RCC 7860 (cell line): ENCODE measurements around the gene TACR2.
A peak's percentile ranks its signal among the peaks of the same experiment; 100 is the strongest.

Experiments
- DNase-seq: peaks from one replicate; pipeline ENCODE4 v3.0.0-alpha.2; 2015; ENCODE audit warnings: low spot score
- FAIRE-seq: peaks from 2 replicates; lab custom pipeline; 2012; peaks lifted over from hg19 to GRCh38; lab: Jason Lieb, UNC

Gene TACR2

GRCh38 chr10:69421611-69422308 lies 5.0 kb upstream of the TACR2 start:
- DNase-seq (no peak), FAIRE-seq (no peak)

- no peak for FAIRE-seq
- DNase-seq = no peak
Observed at GRCh38 chr10:69419744-69420126, 3.0 kb upstream of the TACR2 start.

DNA sequence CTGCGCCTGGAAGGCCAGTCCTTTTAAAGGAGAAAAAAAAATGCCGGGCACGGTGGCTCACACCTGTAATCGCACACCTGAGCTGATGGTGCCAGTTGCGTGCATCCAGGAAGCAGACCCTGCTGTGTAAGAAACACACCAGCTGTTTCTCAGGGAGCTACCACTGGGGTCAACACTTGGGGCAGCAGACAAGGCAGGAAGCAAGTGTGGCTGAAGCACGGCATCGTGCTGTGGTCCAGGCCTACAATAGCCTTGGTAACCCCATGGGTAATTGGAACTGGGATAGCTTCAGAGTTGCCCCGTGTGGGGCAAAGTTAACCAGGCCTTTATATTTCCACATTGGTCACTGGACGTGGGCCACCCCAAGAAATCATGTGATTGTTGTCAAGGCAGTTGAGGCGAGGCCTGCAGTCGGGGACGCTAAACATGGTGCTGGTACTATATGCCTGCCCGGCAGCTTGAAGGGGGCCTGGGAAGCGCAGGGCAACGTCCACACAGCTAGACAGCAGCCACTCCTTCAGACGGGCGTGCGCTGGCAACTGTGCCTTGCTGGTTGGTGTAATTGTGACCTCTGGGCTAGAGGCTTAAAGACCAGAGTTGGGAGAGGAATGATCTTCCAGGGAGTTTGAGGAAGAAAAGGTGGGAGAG lies 2.5 kb upstream of the TACR2 start:
- FAIRE-seq (no peak), DNase-seq (no peak)

DNA sequence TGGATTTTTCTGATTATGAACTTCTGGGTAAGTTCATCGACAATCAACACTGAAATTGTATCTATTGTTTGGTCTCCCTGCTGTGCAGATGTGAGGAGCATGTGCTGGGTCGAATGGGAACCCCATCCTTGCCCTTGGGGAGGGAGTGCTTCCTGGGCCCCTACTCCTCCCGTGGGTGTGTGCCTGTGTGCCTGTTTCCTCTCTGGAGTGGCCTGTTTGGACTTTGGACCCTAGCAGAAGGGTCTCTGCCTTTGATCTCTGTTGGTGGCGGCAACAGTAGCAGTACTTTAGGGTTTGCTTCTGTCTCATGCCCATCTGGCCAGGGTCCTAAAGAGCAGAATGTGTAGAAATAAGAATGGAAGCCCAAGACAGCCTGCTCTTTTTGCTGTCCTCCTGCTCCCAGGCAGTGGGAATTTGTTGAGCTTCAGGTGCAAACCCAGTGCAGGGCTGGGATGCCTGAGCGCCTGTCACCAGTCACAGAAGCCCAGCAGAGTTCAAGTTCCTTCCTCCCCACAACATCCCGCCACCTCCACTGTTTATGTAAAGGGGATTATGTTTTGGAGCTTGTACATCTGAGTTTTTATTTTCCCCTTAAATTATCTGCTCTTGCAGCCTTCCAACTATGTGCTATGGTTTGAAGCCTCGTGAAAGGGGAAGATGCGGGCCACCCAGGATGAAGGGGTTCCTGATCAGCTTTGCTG lies 1.5 kb upstream of the TACR2 start:
- DNase-seq (no peak), FAIRE-seq (no peak)

DNA sequence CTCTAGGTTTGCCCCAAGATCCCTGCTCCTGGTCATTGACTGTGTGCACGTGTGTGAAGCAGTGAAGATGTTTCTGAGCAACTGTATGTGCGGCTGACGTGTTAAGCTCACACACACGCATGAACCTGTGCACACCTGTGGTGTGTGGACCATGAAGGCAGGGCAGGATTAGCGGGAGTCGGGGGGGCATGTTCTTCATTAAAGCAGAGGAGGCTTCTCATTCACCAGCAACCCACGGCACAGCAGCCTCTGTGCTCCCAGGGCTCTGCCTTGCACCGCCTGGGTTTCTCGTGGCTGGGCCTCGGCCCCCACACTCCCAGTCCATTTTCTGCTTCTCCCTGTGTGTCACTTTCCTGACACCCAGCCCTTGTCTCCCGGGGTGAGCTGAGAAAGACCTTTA lies 824 bp upstream of the TACR2 start:
- no peak for FAIRE-seq
- DNase-seq = no peak

DNA sequence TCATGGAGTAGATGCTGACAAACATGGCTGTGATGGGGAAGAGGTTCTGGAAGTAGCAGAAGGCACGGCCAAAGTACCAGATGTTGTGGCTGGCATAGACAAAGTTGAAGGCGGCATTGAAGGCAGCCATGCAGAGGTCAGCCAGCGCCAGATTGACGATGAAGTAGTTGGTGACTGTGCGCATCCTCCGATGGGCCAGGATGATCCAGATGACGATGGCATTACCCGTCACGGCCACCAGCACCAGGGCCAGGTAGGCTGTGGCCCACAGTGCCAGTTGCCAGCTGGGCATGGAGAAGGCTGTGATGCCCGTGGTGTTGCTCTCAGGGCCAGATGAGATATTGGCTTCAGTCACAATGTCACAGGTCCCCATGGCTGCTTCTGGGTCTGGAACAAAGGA lies 767 bp downstream of the TACR2 start:
- no peak for FAIRE-seq
- no peak for DNase-seq

GRCh38 chr10:69415049-69415448 lies 1.7 kb downstream of the TACR2 start:
- DNase-seq (no peak), FAIRE-seq (no peak)

DNA sequence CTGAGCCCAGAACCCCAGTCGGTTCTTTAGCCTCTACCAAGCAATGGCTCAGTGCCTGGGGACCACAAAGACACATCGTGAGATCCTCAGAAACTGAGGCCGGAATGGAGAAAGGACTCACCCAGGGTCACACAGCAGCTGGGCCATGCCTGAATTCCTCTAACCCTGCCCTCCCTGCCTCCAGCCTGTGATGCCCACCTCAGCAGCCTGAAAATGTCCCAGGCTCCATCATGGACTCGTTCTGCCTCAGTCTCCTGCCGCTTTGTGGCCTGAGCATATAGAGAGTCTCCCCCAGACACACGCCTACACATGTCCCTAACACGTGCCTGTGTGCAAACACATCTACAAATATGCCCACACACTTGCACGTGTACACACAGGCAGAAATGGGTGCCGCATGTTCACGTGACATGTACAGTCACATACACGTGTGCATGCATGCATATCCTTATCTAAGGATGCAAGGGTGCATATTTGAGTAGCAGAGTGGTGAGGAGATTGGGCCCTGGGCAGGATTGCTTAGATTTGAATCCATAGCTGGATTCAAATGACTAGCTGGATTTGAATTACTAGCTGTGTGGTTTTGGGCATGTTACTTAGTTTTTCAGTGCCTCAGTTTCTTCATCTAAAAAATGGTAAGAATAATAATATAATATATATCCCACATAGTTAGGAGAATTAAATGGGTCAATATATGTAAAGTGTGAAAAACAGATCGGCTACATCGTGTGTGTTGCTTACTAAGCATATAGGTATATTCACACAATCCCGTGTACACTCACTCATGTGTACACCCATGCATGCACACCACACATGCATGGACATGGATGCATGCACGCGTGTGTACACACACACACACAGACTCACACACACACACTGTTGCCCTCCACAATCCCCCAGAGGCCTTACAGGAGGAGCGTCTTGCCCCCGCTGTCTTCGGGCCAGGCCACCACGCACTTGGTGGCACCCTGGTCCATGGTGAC lies 2.4 kb downstream of the TACR2 start:
- DNase-seq = no peak
- no peak for FAIRE-seq

- FAIRE-seq = no peak
Observed at GRCh38 chr10:69413221-69413865, 3.4 kb downstream of the TACR2 start.

GRCh38 chr10:69412232-69412790 lies 4.4 kb downstream of the TACR2 start:
- DNase-seq (no peak), FAIRE-seq (no peak)

More at GRCh38 chr10:69413221-69413865, 3.4 kb downstream of the TACR2 start:
- peak; percentile 35 for DNase-seq

GRCh38 chr10:69411476-69411875 lies 5.2 kb downstream of the TACR2 start:
- DNase-seq = no peak
- no peak for FAIRE-seq

- FAIRE-seq (no peak), DNase-seq (no peak)
Observed at GRCh38 chr10:69410487-69410886, 6.2 kb downstream of the TACR2 start.

GRCh38 chr10:69409968-69410367 lies 6.8 kb downstream of the TACR2 start:
- no peak for FAIRE-seq
- no peak for DNase-seq

DNA sequence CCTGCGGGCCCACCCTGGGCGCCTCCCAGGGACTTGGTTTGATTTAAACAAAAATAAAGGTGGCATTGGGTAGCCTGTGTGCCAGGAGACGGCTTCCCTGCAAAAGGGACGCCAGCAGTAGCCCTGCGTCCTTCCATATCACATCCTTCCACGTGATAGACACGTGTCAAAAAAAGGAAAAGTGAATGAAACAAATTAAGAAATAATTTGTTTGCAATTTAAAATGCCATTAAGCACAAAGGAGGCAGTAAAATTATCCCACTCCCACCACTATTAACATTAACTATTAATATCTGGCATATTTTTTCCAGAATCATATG lies 7.6 kb downstream of the TACR2 start:
- FAIRE-seq = no peak
- DNase-seq = no peak

DNA sequence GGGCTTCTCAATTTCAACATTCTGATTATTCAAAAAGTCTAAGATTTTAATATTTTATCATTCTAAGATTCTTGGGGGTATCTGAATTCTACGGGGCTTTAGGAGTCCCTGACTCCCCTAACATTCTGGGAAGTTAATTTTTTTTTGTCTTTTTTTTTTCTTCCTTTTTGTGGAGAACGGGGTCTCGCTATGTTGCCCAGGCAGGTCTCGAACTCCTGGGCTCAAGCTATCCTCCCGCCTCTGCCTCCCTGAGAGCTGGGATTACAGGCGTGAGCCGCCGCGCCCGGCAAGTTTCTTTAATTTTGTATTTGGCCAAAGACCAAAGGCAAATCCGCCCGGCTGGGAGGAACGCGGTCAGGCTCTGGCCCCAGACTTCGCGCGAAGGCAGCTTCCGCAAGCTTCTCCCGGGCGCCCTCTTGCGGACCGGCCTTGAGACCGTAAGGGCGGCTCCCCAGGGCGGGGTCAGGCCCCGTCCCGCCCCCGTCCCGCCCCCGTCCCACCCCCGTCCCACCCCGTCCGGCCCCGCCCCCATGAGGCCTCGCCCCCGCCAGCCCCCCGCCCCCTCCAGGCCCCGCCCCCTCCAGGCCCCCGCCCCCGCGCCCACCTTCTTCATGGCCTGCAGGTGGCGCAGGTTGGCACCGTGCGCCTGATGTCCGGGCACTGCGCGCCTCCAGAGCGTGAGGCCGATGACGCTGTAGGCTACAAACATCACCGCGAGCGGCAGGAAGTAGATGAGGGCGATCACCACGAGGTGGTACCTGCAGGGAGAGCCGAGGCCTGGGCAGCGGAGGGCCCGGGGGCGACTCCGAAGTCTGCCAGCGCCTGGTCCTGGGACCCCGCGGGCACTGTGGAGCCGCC lies 8.2 kb downstream of the TACR2 start:
- FAIRE-seq (no peak), DNase-seq (peak; percentile 90)

GRCh38 chr10:69407621-69408301 lies 9.0 kb downstream of the TACR2 start:
- FAIRE-seq (no peak), DNase-seq (no peak)

- DNase-seq (no peak), FAIRE-seq (no peak)
Observed at GRCh38 chr10:69406816-69407580, 9.7 kb downstream of the TACR2 start.

GRCh38 chr10:69406302-69406811 lies 10.4 kb downstream of the TACR2 start:
- FAIRE-seq (no peak), DNase-seq (no peak)
